Colon (tissue), 2 donors: ENCODE data around the gene CDX2.

ENCODE experiments used
- FAIRE-seq: peaks from 2 replicates; lab custom pipeline; 2012; peaks lifted over from hg19 to GRCh38; lab: Jason Lieb, UNC
- donor health status: control.
- donor health status: control.

CDX2 gene

GRCh38 chr13:27915301-27916207, 53.6 kb downstream of the CDX2 start:
- no peak for FAIRE-seq

GRCh38 chr13:27913160-27913559, 56.0 kb downstream of the CDX2 start:
- no peak for FAIRE-seq

- FAIRE-seq, result no peak
Measured at GRCh38 chr13:27911521-27911920, 57.6 kb downstream of the CDX2 start.
